ENCODE data around the gene GM2A. TPM values are rescaled to one million over a fixed set of nuclear protein-coding genes. Genes with fewer than 3 reads are reported as not detected.

GM2A gene
- total and polyA plus RNA-seq, 2 of the 8 experiments (the other 6 are each of a cell fraction or from before 2014, with no cell fraction given) = 18.5 to 32.2 TPM

GRCh38 chr5:151223447-151224264, 29.3 kb upstream of the GM2A start, which contains the start of gene CCDC69 (continued):
- TF ChIP-seq RNF2 (IDR thresholded peaks at IDR 0.05; ENCODE audit: borderline replicate concordance, low read depth, low read length, missing control alignments, poor library complexity, severe bottlenecking) (no peak), USF2 (IDR thresholded peaks at IDR 0.05; ENCODE audit: low read length) (no peak; the same call in 1 of the 2 replicates), TBP (IDR thresholded peaks at IDR 0.05; ENCODE audit: low read depth, low read length) (peak; percentile 58), KDM4A (IDR thresholded peaks at IDR 0.05; ENCODE audit: low read depth, low read length, severe bottlenecking) (peak; percentile 71), POLR2A (IDR thresholded peaks at IDR 0.05; ENCODE audit: control extremely low read depth in 1 of 2, low read depth in 2 of 2, low read length in 2 of 2) (peak in 1 of 2 experiments; percentile 55; a peak in 2 of 3 replicates), TAF7 (optimal IDR thresholded peaks at IDR 0.05; ENCODE audit: borderline replicate concordance, low read depth, low read length) (peak; percentile 49), MAFK (IDR thresholded peaks at IDR 0.05; ENCODE audit: low read depth, low read length) (peak; percentile 91), ASH2L (IDR thresholded peaks at IDR 0.05; ENCODE audit: low read length) (peak; percentile 76), YY1 (IDR thresholded peaks at IDR 0.05; ENCODE audit: low read depth, low read length) (peak; percentile 59; the same call in 1 of the 2 replicates), GTF2F1 (IDR thresholded peaks at IDR 0.05; ENCODE audit: borderline replicate concordance, low read depth, low read length) (no peak), SUZ12 (IDR thresholded peaks at IDR 0.05; ENCODE audit: low read length) (no peak), RXRA (IDR thresholded peaks at IDR 0.05; ENCODE audit: insufficient read depth, low read depth, low read length) (no peak), SIN3A (conservative IDR thresholded peaks at IDR 0.05 in 1 of 2, IDR thresholded peaks at IDR 0.05 in 1 of 2; ENCODE audit: low read depth in 1 of 2, low read length in 2 of 2) (no peak), PHF8 (conservative IDR thresholded peaks at IDR 0.05; ENCODE audit: low read depth, low read length) (peak; percentile 85), TEAD4 (IDR thresholded peaks at IDR 0.05; ENCODE audit: low read depth, low read length) (no peak), BCL11A (IDR thresholded peaks at IDR 0.05; ENCODE audit: low read depth in 2 of 2, low read length in 2 of 2) (no peak), TCF12 (IDR thresholded peaks at IDR 0.05; ENCODE audit: low read depth, low read length) (no peak), FOSL1 (IDR thresholded peaks at IDR 0.05; ENCODE audit: insufficient read depth, low read depth, low read length) (no peak)
